SU-DHL-6 (cell line): Measurements from ENCODE around the gene LSM2.
"Not testable (repeated sequence)": the region's sequence is repeated elsewhere in the genome, so short reads cannot be mapped to it uniquely, and the experiment has no call there.

Source experiments
- EZH2phosphoT487 ChIP-seq: fragments of 200-600 bp; sonication (generic), shearing (Covaris generic); conservative IDR thresholded peaks from 2 replicates; pipeline ENCODE4 v1.6.1; 2018; ENCODE audit warnings: mild to moderate bottlenecking, antibody characterized with exemption, low read length, moderate library complexity, mixed read lengths
- TF ChIP-seq, protein P1 (sequence below): fragments of 200-600 bp; sonication (generic); IDR thresholded peaks from one replicate; pipeline ENCODE4 v1.5.1; 2017; ENCODE audit warnings: antibody characterized with exemption, mild to moderate bottlenecking, low read length, moderate library complexity; ENCODE audit not compliant: insufficient read depth, poor library complexity, severe bottlenecking

DNA sequence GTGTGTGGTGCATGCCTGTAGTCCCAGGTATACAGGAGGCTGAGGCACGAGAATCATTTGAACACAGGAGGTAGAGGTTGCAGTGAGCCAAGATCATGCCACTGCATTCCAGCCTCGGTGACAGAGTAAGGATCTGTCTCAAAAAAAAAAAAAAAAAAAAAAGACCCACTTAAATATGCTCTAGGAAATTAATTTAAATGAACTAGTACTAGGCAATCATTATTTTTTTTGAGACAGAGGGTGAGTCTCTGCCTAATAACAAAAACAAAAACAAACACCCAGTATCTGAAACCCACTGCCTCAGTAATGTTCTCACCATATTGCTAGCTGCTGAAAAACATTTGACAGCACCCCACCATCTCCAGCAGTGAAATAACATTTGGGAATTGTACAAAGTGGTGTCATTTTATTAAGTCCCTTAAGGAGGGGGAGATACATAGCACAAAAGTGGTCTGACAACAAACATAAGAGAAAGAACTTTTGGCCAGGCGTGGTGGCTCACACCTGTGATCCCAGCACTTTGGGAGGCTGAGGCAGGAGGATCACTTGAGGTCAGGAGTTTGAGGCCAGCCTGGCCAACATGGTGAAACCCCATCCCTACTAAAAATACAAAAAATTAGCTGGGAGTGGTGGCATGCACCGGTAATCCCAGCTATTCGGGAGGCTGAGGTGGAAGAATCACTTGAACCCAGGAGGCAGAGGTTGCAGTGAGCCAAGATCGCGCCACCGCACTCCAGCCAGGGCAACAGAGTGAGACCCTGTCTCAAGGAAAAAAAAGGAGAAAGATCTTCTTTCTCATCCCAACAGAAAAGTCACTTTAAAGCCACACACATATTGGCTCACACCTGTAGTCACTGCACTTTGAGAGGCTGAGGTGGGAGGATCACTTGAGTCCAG, 5.5 kb downstream of the LSM2 start:
- TF ChIP-seq, protein P1, sequence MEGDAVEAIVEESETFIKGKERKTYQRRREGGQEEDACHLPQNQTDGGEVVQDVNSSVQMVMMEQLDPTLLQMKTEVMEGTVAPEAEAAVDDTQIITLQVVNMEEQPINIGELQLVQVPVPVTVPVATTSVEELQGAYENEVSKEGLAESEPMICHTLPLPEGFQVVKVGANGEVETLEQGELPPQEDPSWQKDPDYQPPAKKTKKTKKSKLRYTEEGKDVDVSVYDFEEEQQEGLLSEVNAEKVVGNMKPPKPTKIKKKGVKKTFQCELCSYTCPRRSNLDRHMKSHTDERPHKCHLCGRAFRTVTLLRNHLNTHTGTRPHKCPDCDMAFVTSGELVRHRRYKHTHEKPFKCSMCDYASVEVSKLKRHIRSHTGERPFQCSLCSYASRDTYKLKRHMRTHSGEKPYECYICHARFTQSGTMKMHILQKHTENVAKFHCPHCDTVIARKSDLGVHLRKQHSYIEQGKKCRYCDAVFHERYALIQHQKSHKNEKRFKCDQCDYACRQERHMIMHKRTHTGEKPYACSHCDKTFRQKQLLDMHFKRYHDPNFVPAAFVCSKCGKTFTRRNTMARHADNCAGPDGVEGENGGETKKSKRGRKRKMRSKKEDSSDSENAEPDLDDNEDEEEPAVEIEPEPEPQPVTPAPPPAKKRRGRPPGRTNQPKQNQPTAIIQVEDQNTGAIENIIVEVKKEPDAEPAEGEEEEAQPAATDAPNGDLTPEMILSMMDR: not testable (repeated sequence)
- not testable (repeated sequence) for TF ChIP-seq EZH2phosphoT487
